Gastroesophageal sphincter (tissue), 4 donors: ENCODE measurements around the gene ADAMTSL2. TPM values are rescaled to one million over a fixed set of nuclear protein-coding genes. Genes with fewer than 3 reads are reported as not detected.

Source experiments
- ATAC-seq: fragments of 150-250 bp; one replicate; pipeline ENCODE4 v1.9.1; 2016; ENCODE audit warnings: mild to moderate bottlenecking, moderate library complexity
- H3K27ac ChIP-seq, 4 donors: fragments of 200-600 bp; sonication (generic) in 3 of 4; 1 replicate in 3 of 4; 2 replicates in 1 of 4; pipeline ENCODE4 v1.5.1; 2016 to 2019
- H3K27me3 ChIP-seq: fragments of 200-600 bp; sonication (generic); one replicate; pipeline ENCODE4 v1.5.1; 2019
- H3K36me3 ChIP-seq, 2 donors: fragments of 200-600 bp; sonication (generic); one replicate each; pipeline ENCODE4 v1.5.1; 2019; ENCODE audit warnings: control low read depth in 1 of 2
- H3K4me1 ChIP-seq, 3 donors: fragments of 200-600 bp; sonication (generic); 1 replicate in 2 of 3; 2 replicates in 1 of 3; pipeline ENCODE4 v1.5.1; 2016 to 2019; ENCODE audit warnings: control low read depth in 2 of 3
- H3K4me3 ChIP-seq, 2 donors: fragments of 200-600 bp; sonication (generic); one replicate each; pipeline ENCODE4 v1.5.1; 2019; ENCODE audit warnings: mild to moderate bottlenecking in 1 of 2, moderate library complexity in 1 of 2
- H3K9me3 ChIP-seq, 3 donors: fragments of 200-600 bp; sonication (generic); one replicate each; pipeline ENCODE4 v1.5.1; 2017 to 2019; ENCODE audit warnings: control low read depth in 2 of 3
- CTCF ChIP-seq, 4 experiments: fragments of 200-600 bp in 2 of 4; fragments of 450-650 bp in 2 of 4; sonication (generic) in 1 of 4; IDR thresholded peaks; one replicate each; pipeline ENCODE4 v1.5.1; 2017 to 2019; ENCODE audit warnings: antibody characterized with exemption in 4 of 4, mild to moderate bottlenecking in 2 of 4, moderate library complexity in 2 of 4
- EP300 ChIP-seq: sonication (generic); formaldehyde crosslinking; IDR thresholded peaks from one replicate; pipeline ENCODE4 v1.6.1; 2017; ENCODE audit warnings: antibody characterized with exemption, mild to moderate bottlenecking
- POLR2A ChIP-seq, 2 donors: fragments of 450-650 bp; IDR thresholded peaks; one replicate each; pipeline ENCODE4 v1.6.1; 2017; ENCODE audit warnings: antibody characterized with exemption in 2 of 2, mild to moderate bottlenecking in 2 of 2, moderate library complexity in 1 of 2
- POLR2AphosphoS5 ChIP-seq: sonication (generic); formaldehyde crosslinking; IDR thresholded peaks from one replicate; pipeline ENCODE4 v1.6.1; 2017; ENCODE audit warnings: antibody characterized with exemption
- WGBS, 2 donors: methylation state at CpG; one replicate each; pipeline ENCODE4 v1.1.5; 2018; ENCODE audit warnings: low coverage in 1 of 2; 5-methylcytosine and 5-hydroxymethylcytosine counted together
- total RNA-seq, 4 donors: library from RNA; depleted of rRNA; stranded (reverse); fragments of >200 nt; gene quantifications; one replicate each; pipeline ENCODE4 v1.1.0, GENCODE V29; 2016

ADAMTSL2 gene
- total RNA-seq, 4 donors from 2014 or later: 2.0 to 5.8 (median 3.1) TPM

GRCh38 chr9:133515240-133515610, 19.3 kb upstream of the ADAMTSL2 start:
- Histone ChIP-seq H3K27ac (no peak overlapping the region), H3K4me1 (peaks cover 0 to 19% (median 9%) of the 10 kb centered on the region in 3 donors)

GRCh38 chr9:133515615-133516255, 18.8 kb upstream of the ADAMTSL2 start:
- peaks cover 0 to 19% (median 9%) of the 10 kb centered on the region in 3 donors for H3K4me1 ChIP-seq
- TF ChIP-seq CTCF (IDR thresholded peaks at IDR 0.05) (no peak), POLR2A (IDR thresholded peaks at IDR 0.05) (no peak), EP300 (no peak), POLR2AphosphoS5 (no peak)
- H3K36me3 ChIP-seq: no peaks in the 10 kb centered on the region
- 88 to 96% methylated on average over 7 to 10 of the region's 17 CpGs for WGBS, 2 donors
- peaks cover 29% of the 10 kb centered on the region for H3K27me3 ChIP-seq
- H3K4me3 ChIP-seq: no peak overlapping the region
- H3K9me3 ChIP-seq: no peaks in the 10 kb centered on the region
- no peak overlapping the region for H3K27ac ChIP-seq
- no peak for ATAC-seq

More at GRCh38 chr9:133515240-133515610, 19.3 kb upstream of the ADAMTSL2 start:
- WGBS, 2 donors: no CpG with 5 or more reads among the region's 10 CpGs
- H3K36me3 ChIP-seq: no peaks in the 10 kb centered on the region
- H3K9me3 ChIP-seq: no peaks in the 10 kb centered on the region
- no peak overlapping the region for H3K4me3 ChIP-seq
- peaks cover 29% of the 10 kb centered on the region for H3K27me3 ChIP-seq
- TF ChIP-seq EP300: no peak
- no peak for ATAC-seq

- H3K4me3 ChIP-seq: no peak overlapping the region
- no peaks in the 10 kb centered on the region for H3K36me3 ChIP-seq
- TF ChIP-seq EP300 (no peak), CTCF (IDR thresholded peaks at IDR 0.05) (no peak), POLR2AphosphoS5 (no peak), POLR2A (IDR thresholded peaks at IDR 0.05) (no peak)
- 100% methylated on average over 2 of the region's 11 CpGs; no CpG with 5 or more reads in 1 of the 2 donors for WGBS, 2 donors
- no peak for ATAC-seq
- peaks cover 29% of the 10 kb centered on the region for H3K27me3 ChIP-seq
- peaks cover 0 to 19% (median 9%) of the 10 kb centered on the region in 3 donors for H3K4me1 ChIP-seq
- no peaks in the 10 kb centered on the region for H3K9me3 ChIP-seq
- no peak overlapping the region for H3K27ac ChIP-seq
Measured at GRCh38 chr9:133516256-133516960, 18.1 kb upstream of the ADAMTSL2 start.

- Histone ChIP-seq H3K4me3 (no peak overlapping the region), H3K36me3 (no peaks in the 10 kb centered on the region), H3K9me3 (no peaks in the 10 kb centered on the region), H3K27ac (no peak overlapping the region), H3K4me1 (peaks cover 0 to 19% (median 9%) of the 10 kb centered on the region in 3 donors), H3K27me3 (peaks cover 29% of the 10 kb centered on the region)
- ATAC-seq: no peak
- TF ChIP-seq EP300 (no peak), POLR2AphosphoS5 (no peak), CTCF (IDR thresholded peaks at IDR 0.05) (no peak), POLR2A (IDR thresholded peaks at IDR 0.05) (no peak)
- 97 to 100% methylated on average over 1 to 4 of the region's 9 CpGs for WGBS, 2 donors
Measured at GRCh38 chr9:133516961-133517350, 17.5 kb upstream of the ADAMTSL2 start.

- peaks cover 0 to 19% (median 9%) of the 10 kb centered on the region in 3 donors for H3K4me1 ChIP-seq
- no peak overlapping the region for H3K4me3 ChIP-seq
- 60% methylated on average over 1 of the region's 8 CpGs; no CpG with 5 or more reads in 1 of the 2 donors for WGBS, 2 donors
- H3K9me3 ChIP-seq: no peaks in the 10 kb centered on the region
- ATAC-seq: no peak
- no peak overlapping the region for H3K27ac ChIP-seq
- peaks cover 29% of the 10 kb centered on the region for H3K27me3 ChIP-seq
- no peaks in the 10 kb centered on the region for H3K36me3 ChIP-seq
- no peak for TF ChIP-seq CTCF (IDR thresholded peaks at IDR 0.05)
- no peak for TF ChIP-seq POLR2AphosphoS5
- no peak for TF ChIP-seq EP300
- no peak for TF ChIP-seq POLR2A (IDR thresholded peaks at IDR 0.05)
Measured at GRCh38 chr9:133517711-133518110, 16.8 kb upstream of the ADAMTSL2 start.
